ENCODE data around the gene RNF169. TPM values are rescaled to one million over a fixed set of nuclear protein-coding genes. Genes with fewer than 3 reads are reported as not detected.

RNF169 gene
- 21.7 and 21.8 TPM in 2 replicates for total RNA-seq

DNA sequence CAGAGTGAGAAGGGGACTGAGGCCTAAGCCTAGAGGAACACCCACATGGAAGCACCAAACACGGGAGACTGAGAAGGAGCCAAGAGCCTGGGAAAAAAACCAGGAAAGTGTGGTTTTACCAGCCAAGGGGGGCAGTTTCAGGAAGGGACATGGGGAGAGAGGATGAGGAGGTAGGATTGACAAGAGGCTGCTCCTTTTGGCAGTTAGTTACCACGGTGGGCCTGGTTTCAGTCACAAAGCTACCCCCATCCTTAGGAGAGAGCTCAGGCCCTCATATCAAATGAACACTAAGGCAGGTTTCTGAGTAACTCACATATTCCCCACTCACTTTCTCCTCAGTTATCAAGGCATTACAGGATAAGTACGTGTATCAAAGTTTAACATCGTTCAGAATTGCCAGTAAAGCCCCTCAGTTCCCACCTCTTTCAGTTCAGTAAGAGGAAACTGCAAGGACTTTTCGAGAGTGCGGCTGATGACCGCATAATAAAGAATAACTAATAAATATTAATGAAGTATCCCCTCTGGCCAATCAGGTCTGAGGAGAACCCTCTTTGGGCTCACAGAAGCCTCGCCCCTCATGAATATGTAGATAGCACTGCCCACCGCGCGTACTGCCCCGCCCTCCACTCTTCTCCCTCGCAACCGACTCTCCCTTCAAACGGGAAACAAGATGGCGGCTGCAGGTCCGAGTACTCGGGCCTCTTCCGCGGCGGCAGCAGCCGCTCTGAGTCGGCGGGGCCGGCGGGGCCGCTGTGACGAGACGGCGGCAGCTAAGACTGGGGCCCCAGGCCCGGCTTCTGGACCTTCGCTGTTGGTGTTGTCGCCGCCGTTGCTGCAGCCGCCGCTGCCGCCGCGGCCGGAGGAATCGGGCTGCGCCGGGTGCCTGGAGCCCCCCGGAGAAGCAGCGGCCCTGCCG lies at the start of gene RNF169:
Gene RNF169, plus strand, starts transcription at position 639 of the 916 bp plus-strand sequence. Its CDS starts 32 bp downstream, at position 671.

DNA sequence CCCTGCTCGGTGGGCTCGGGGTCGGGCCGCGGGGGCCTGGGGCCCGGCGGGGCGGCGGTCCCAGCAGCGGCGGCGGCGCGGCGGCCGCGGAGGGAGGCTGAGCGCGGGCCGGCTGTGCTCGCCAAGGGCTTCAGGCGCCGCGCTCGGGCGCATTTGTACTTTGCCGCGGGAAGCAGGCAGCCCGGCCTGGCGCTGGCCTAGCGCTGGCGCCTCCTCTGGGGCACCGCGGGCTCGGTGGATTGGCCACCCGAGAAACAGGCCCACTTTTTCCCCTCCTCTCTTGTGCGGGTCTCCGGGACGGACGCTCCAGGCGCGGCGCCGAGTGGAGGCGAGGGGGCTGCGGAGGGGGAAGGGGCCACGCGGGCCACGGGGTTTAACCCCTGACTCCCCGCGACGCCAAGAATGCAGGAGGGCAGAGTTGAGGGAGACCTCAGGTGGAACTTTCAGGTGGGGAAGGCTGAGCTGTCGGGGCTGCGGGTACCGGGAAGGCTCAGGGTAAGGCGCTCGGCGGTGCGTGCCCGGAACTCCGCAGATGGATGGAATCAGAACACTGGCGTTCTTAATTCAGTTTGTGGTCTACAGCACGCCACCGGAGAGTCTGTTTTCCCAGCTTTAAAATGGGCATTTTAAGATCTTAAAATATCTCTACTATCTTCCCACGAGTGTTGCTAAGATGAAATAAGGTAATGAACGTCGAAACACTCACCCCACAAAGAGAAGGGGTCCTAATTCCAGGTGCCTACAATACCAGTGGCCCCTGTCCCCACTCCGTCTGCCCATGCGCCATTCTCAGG lies 17.2 kb upstream of the RNF169 start, which contains the start of gene CHRDL2:
Gene CHRDL2, minus strand, starts transcription at position 126 of the 794 bp plus-strand sequence. CDS start 538 bp downstream, outside the sequence.

Other genes starting within 250 kb of the RNF169 start
- gene POLD3, start 156.3 kb upstream of the RNF169 start, total RNA-seq = 5.9 and 7.4 TPM in 2 replicates
- gene CHRDL2, start 17.4 kb upstream of the RNF169 start, total RNA-seq = 0.16 and 0.17 TPM in 2 replicates
- gene XRRA1, start 200.2 kb downstream of the RNF169 start, total RNA-seq = 5.3 and 11.7 TPM in 2 replicates
- gene SPCS2, start 200.4 kb downstream of the RNF169 start, total RNA-seq = 24.0 and 42.8 TPM in 2 replicates
- 4.4 and 5.0 TPM in 2 replicates for gene NEU3, start 240.1 kb downstream of the RNF169 start, total RNA-seq